HepG2 (cell line): Measurements from ENCODE around the gene PLCB1.

Experiments
- JUND ChIP-seq: sonication (generic); formaldehyde crosslinking; IDR thresholded peaks from 2 replicates; pipeline ENCODE4 v1.8.0; 2022; ENCODE audit warnings: mild to moderate bottlenecking, missing genetic modification reagents
- ONECUT2 ChIP-seq: sonication (generic); formaldehyde crosslinking; IDR thresholded peaks from 2 replicates; pipeline ENCODE4 v1.4.0; 2020; ENCODE audit warnings: missing genetic modification reagents
- POLR2A ChIP-seq, 2 experiments: IDR thresholded peaks; 2 replicates each; pipeline ENCODE4 v1.6.1; 2011; ENCODE audit warnings: low read depth in 2 of 2, low read length in 2 of 2, mild to moderate bottlenecking in 1 of 2, moderate library complexity in 1 of 2; ENCODE audit not compliant: insufficient read depth in 1 of 2
- RELA ChIP-seq: sonication (generic); formaldehyde crosslinking; IDR thresholded peaks from 2 replicates; pipeline ENCODE4 v1.4.0; 2020; ENCODE audit warnings: missing genetic modification reagents
- SMC3 ChIP-seq: IDR thresholded peaks from 2 replicates; pipeline ENCODE4 v1.6.1; 2011; ENCODE audit warnings: low read length, improper control_type of control experiment
- TAF1 ChIP-seq: sonication (generic); formaldehyde crosslinking; IDR thresholded peaks from 2 replicates; pipeline ENCODE4 v1.4.0; 2020; ENCODE audit warnings: missing genetic modification reagents
- TEAD2 ChIP-seq: sonication (generic); formaldehyde crosslinking; IDR thresholded peaks from 2 replicates; pipeline ENCODE4 v1.9.0; 2021; ENCODE audit warnings: missing genetic modification reagents
- TF ChIP-seq, protein P1 (sequence below), 2 experiments: sonication (generic) in 1 of 2; formaldehyde crosslinking in 1 of 2; IDR thresholded peaks; 2 replicates each; pipeline versions ENCODE4 v1.4.0 to v1.6.1; 2018 to 2020; ENCODE audit warnings: missing genetic modification reagents in 2 of 2, borderline replicate concordance in 1 of 2, low read depth in 1 of 2, mild to moderate bottlenecking in 1 of 2, missing biosample characterization in 1 of 2
- TF ChIP-seq, protein P2 (sequence below): sonication (generic); formaldehyde crosslinking; IDR thresholded peaks from 2 replicates; pipeline ENCODE4 v1.4.0; 2020; ENCODE audit warnings: missing genetic modification reagents
- TF ChIP-seq, protein P3 (sequence below): sonication (generic); formaldehyde crosslinking; IDR thresholded peaks from 2 replicates; pipeline ENCODE4 v1.4.0; 2020; ENCODE audit warnings: missing genetic modification reagents
- TF ChIP-seq, protein P4 (sequence below): IDR thresholded peaks from 2 replicates; pipeline ENCODE4 v1.6.1; 2012; ENCODE audit warnings: inconsistent platforms

DNA sequence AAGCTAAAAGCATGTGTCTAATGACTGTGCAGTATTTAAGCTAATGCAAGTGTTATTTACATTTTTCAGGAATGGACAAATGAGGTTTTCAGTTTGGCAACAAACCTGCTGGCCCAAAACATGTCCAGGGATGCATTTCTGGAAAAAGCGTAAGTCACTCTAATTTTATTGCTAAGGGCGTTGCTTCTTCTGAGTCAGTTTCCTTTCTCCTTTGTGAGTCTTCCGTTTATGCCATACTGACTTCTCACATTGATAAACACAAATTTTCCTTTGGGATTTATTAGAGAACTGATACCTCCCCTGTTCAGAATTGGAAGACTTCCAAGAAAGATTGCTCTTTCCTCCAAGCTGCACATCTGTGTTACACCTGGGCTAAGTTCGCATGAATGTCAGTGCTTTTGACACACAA, 514.0 kb downstream of the PLCB1 start:
- no peak for TF ChIP-seq SMC3
- TF ChIP-seq, protein P1, sequence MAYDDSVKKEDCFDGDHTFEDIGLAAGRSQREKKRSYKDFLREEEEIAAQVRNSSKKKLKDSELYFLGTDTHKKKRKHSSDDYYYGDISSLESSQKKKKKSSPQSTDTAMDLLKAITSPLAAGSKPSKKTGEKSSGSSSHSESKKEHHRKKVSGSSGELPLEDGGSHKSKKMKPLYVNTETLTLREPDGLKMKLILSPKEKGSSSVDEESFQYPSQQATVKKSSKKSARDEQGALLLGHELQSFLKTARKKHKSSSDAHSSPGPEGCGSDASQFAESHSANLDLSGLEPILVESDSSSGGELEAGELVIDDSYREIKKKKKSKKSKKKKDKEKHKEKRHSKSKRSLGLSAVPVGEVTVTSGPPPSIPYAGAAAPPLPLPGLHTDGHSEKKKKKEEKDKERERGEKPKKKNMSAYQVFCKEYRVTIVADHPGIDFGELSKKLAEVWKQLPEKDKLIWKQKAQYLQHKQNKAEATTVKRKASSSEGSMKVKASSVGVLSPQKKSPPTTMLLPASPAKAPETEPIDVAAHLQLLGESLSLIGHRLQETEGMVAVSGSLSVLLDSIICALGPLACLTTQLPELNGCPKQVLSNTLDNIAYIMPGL (CRISPR knock-in tag; IDR thresholded peaks at IDR 0.05; ENCODE audit: borderline replicate concordance in 1 of 2, low read depth in 1 of 2), result no peak
- TF ChIP-seq, protein P2, sequence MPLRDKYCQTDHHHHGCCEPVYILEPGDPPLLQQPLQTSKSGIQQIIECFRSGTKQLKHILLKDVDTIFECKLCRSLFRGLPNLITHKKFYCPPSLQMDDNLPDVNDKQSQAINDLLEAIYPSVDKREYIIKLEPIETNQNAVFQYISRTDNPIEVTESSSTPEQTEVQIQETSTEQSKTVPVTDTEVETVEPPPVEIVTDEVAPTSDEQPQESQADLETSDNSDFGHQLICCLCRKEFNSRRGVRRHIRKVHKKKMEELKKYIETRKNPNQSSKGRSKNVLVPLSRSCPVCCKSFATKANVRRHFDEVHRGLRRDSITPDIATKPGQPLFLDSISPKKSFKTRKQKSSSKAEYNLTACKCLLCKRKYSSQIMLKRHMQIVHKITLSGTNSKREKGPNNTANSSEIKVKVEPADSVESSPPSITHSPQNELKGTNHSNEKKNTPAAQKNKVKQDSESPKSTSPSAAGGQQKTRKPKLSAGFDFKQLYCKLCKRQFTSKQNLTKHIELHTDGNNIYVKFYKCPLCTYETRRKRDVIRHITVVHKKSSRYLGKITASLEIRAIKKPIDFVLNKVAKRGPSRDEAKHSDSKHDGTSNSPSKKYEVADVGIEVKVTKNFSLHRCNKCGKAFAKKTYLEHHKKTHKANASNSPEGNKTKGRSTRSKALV, result no peak
- no peak for TF ChIP-seq RELA (CRISPR knock-in tag)
- TF ChIP-seq TEAD2 (CRISPR knock-in tag), result no peak
- no peak for TF ChIP-seq POLR2A (IDR thresholded peaks at IDR 0.05; ENCODE audit: insufficient read depth in 1 of 2, low read depth in 2 of 2, low read length in 2 of 2)
- TF ChIP-seq TAF1, result no peak
- TF ChIP-seq ONECUT2 (CRISPR knock-in tag), result no peak
- TF ChIP-seq JUND, result no peak
- TF ChIP-seq, protein P3, sequence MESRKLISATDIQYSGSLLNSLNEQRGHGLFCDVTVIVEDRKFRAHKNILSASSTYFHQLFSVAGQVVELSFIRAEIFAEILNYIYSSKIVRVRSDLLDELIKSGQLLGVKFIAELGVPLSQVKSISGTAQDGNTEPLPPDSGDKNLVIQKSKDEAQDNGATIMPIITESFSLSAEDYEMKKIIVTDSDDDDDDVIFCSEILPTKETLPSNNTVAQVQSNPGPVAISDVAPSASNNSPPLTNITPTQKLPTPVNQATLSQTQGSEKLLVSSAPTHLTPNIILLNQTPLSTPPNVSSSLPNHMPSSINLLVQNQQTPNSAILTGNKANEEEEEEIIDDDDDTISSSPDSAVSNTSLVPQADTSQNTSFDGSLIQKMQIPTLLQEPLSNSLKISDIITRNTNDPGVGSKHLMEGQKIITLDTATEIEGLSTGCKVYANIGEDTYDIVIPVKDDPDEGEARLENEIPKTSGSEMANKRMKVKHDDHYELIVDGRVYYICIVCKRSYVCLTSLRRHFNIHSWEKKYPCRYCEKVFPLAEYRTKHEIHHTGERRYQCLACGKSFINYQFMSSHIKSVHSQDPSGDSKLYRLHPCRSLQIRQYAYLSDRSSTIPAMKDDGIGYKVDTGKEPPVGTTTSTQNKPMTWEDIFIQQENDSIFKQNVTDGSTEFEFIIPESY (CRISPR knock-in tag), result no peak
- TF ChIP-seq, protein P4, sequence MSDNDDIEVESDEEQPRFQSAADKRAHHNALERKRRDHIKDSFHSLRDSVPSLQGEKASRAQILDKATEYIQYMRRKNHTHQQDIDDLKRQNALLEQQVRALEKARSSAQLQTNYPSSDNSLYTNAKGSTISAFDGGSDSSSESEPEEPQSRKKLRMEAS, result no peak
